ENCODE measurements around the gene KLHDC9.

- TF ChIP-seq TOPORS (CRISPR knock-in tag; IDR thresholded peaks at IDR 0.05) (no peak), ATF2 (CRISPR knock-in tag; IDR thresholded peaks at IDR 0.05) (no peak), CTCF (CRISPR knock-in tag; IDR thresholded peaks at IDR 0.05) (no peak), STAT6 (CRISPR knock-in tag; IDR thresholded peaks at IDR 0.05; ENCODE audit: borderline replicate concordance) (no peak), FOXM1 (CRISPR knock-in tag; IDR thresholded peaks at IDR 0.05) (no peak), MEIS1 (CRISPR knock-in tag; IDR thresholded peaks at IDR 0.05; ENCODE audit: borderline replicate concordance) (no peak), SRSF4 (IDR thresholded peaks at IDR 0.05; ENCODE audit: low read depth, low read length, poor library complexity, severe bottlenecking) (no peak), POLR2A (IDR thresholded peaks at IDR 0.05; ENCODE audit: insufficient read depth in 1 of 2, low read depth in 2 of 2, low read length in 2 of 2) (no peak)
Observed at GRCh38 chr1:161140755-161141400, 42.7 kb downstream of the KLHDC9 start.

Measured in HepG2 (cell line).